GM12878 (cell line): ENCODE measurements around the gene NPBWR2. TPM values are rescaled to one million over a fixed set of nuclear protein-coding genes. Genes with fewer than 3 reads are reported as not detected.

ENCODE experiments used
- BHLHE40 ChIP-seq, 2 experiments: fragments of 450-650 bp in 1 of 2; IDR thresholded peaks; 2 replicates each; pipeline ENCODE4 v1.6.1; 2011 to 2017; ENCODE audit warnings: low read depth in 2 of 2, borderline replicate concordance in 1 of 2, improper control_type of control experiment in 1 of 2, low read length in 1 of 2, mild to moderate bottlenecking in 1 of 2
- CBX5 ChIP-seq: sonication (generic); IDR thresholded peaks from 2 replicates; pipeline ENCODE4 v1.6.1; 2016; ENCODE audit warnings: low read depth, moderate library complexity, mild to moderate bottlenecking, inconsistent platforms
- CHD2 ChIP-seq: IDR thresholded peaks from 2 replicates; pipeline ENCODE4 v1.6.1; 2011; ENCODE audit warnings: low read depth, low read length, improper control_type of control experiment, borderline replicate concordance
- DPF2 ChIP-seq: fragments of 450-650 bp; IDR thresholded peaks from 2 replicates; pipeline ENCODE4 v1.6.1; 2017; ENCODE audit warnings: mild to moderate bottlenecking
- EED ChIP-seq: sonication (generic); IDR thresholded peaks from 2 replicates; pipeline ENCODE4 v1.6.1; 2016; ENCODE audit warnings: antibody characterized with exemption, low read depth
- ELK1 ChIP-seq: IDR thresholded peaks from 2 replicates; pipeline ENCODE4 v1.6.1; 2012; ENCODE audit warnings: low read depth, low read length, improper control_type of control experiment
- FOS ChIP-seq: IDR thresholded peaks from 3 replicates; pipeline ENCODE4 v1.6.1; 2011; ENCODE audit warnings: borderline replicate concordance; ENCODE audit not compliant: insufficient read length; ENCODE audit errors: extremely low read depth
- FOXK2 ChIP-seq: fragments of 450-650 bp; IDR thresholded peaks from 2 replicates; pipeline ENCODE4 v1.6.1; 2017; ENCODE audit warnings: mild to moderate bottlenecking, moderate library complexity
- HCFC1 ChIP-seq: fragments of 150-350 bp; IDR thresholded peaks from 2 replicates; pipeline ENCODE4 v1.6.1; 2014; ENCODE audit warnings: low read length
- KDM1A ChIP-seq: fragments of 200-600 bp; sonication (generic); IDR thresholded peaks from 2 replicates; pipeline ENCODE4 v1.6.1; 2016; ENCODE audit warnings: borderline replicate concordance
- KLF5 ChIP-seq: fragments of 450-650 bp; IDR thresholded peaks from 2 replicates; pipeline ENCODE4 v1.6.1; 2014; ENCODE audit warnings: mild to moderate bottlenecking; ENCODE audit not compliant: partially characterized antibody
- NR2F1 ChIP-seq: fragments of 450-650 bp; conservative IDR thresholded peaks from 2 replicates; pipeline ENCODE4 v1.6.1; 2017; ENCODE audit warnings: mild to moderate bottlenecking
- NRF1 ChIP-seq: conservative IDR thresholded peaks from 2 replicates; pipeline ENCODE4 v1.6.1; 2011; ENCODE audit warnings: mild to moderate bottlenecking, low read depth, low read length, improper control_type of control experiment
- PKNOX1 ChIP-seq: fragments of 450-650 bp; IDR thresholded peaks from 2 replicates; pipeline ENCODE4 v1.6.1; 2016; ENCODE audit warnings: mild to moderate bottlenecking
- PML ChIP-seq: IDR thresholded peaks from 2 replicates; pipeline ENCODE4 v1.6.1; 2012; ENCODE audit warnings: low read length, inconsistent platforms
- POLR2AphosphoS5 ChIP-seq: IDR thresholded peaks from 2 replicates; pipeline ENCODE4 v1.6.1; 2011; ENCODE audit warnings: mild to moderate bottlenecking, low read length, inconsistent platforms
- PRDM15 ChIP-seq: fragments of 450-650 bp; formaldehyde crosslinking; IDR thresholded peaks from 2 replicates; pipeline ENCODE4 v1.4.0; 2020; ENCODE audit warnings: mild to moderate bottlenecking, moderate library complexity
- RBBP5 ChIP-seq: fragments of 200-600 bp; sonication (generic); conservative IDR thresholded peaks from 2 replicates; pipeline ENCODE4 v1.6.1; 2016
- RFX5 ChIP-seq: IDR thresholded peaks from 2 replicates; pipeline ENCODE4 v1.6.1; 2011; ENCODE audit warnings: low read depth, low read length, improper control_type of control experiment
- SPI1 ChIP-seq: IDR thresholded peaks from 2 replicates; pipeline ENCODE4 v1.6.1; 2011; ENCODE audit warnings: low read depth, mild to moderate bottlenecking, low read length, moderate library complexity, borderline replicate concordance; ENCODE audit not compliant: insufficient read depth
- ZBTB4 ChIP-seq: fragments of 450-650 bp; formaldehyde crosslinking; IDR thresholded peaks from 2 replicates; pipeline ENCODE4 v1.4.0; 2022; ENCODE audit warnings: mild to moderate bottlenecking, moderate library complexity
- ZNF24 ChIP-seq: fragments of 450-650 bp; IDR thresholded peaks from 2 replicates; pipeline ENCODE4 v1.6.1; 2017; ENCODE audit warnings: antibody characterized with exemption, mild to moderate bottlenecking
- ZNF274 ChIP-seq: IDR thresholded peaks from one replicate; pipeline ENCODE4 v1.8.0; 2011; ENCODE audit not compliant: insufficient read length, insufficient read depth
- polyA plus RNA-seq, 11 experiments: library from polyadenylated mRNA; depleted of rRNA in 4 of 11; unstranded in 6 of 11; stranded (reverse) in 5 of 11; fragments of >200 nt; fragmentation: Nextera tagmentation in 4 of 11; fragmentation: Illumina TruSeq in 1 of 11; extraction: Ambion mirVana in 4 of 11; extraction: Trizol in 1 of 11; gene quantifications; 1 replicate in 1 of 11; 2 replicates in 10 of 11; pipeline versions ENCODE4 v1.2.1 to v1.2.3, GENCODE V29; 2011 to 2016; ENCODE audit warnings: inconsistent platforms in 2 of 11, missing spikeins in 2 of 11, low read depth in 1 of 11
- total RNA-seq, 4 experiments: library from RNA; depleted of rRNA in 3 of 4; stranded (reverse); fragments of >200 nt in 3 of 4; fragmentation: Illumina TruSeq in 1 of 4; extraction: Trizol in 1 of 4; gene quantifications; 2 replicates each; pipeline versions ENCODE4 v1.2.1 to v1.2.3, GENCODE V29; 2013 to 2021

Gene NPBWR2
- total and polyA plus RNA-seq, 10 of the 15 experiments (the other 5 are each of a cell fraction or from before 2014, with no cell fraction given) = not detected

GRCh38 chr20:64079273-64080012 lies 27.9 kb downstream of the NPBWR2 start, which contains the start of gene RGS19 (continued):
- peak; percentile 41 for TF ChIP-seq NR2F1
- TF ChIP-seq PRDM15 (CRISPR knock-in tag) = no peak
- no peak; the same call in 1 of the 2 replicates for TF ChIP-seq POLR2AphosphoS5
- TF ChIP-seq EED = no peak
- no peak for TF ChIP-seq RBBP5
- no peak for TF ChIP-seq CBX5
- TF ChIP-seq ELK1 = peak; percentile 38; the same call in 1 of the 2 replicates
- no peak for TF ChIP-seq ZBTB4 (CRISPR knock-in tag)
- TF ChIP-seq KDM1A = no peak
- no peak for TF ChIP-seq FOS
- TF ChIP-seq RFX5 = no peak
- TF ChIP-seq BHLHE40 (IDR thresholded peaks at IDR 0.05; ENCODE audit: borderline replicate concordance in 1 of 2, low read depth in 2 of 2, low read length in 1 of 2) = peak; percentile 84 to 97
- TF ChIP-seq FOXK2 = no peak
- TF ChIP-seq PKNOX1 = no peak
- TF ChIP-seq ZNF24 = 0 out of 2 replicates have a peak, but pooled peaks have one; percentile 30
- no peak; the same call in none of the 2 replicates for TF ChIP-seq DPF2
- 0 out of 2 replicates have a peak, but pooled peaks have one; percentile 38 for TF ChIP-seq NRF1
- TF ChIP-seq CHD2 = peak; percentile 86
- TF ChIP-seq SPI1 = peak; percentile 74
- TF ChIP-seq HCFC1 = no peak; the same call in 1 of the 2 replicates
- TF ChIP-seq ZNF274 = no peak
- no peak for TF ChIP-seq PML
- no peak for TF ChIP-seq KLF5
